ENCODE data around the gene IPO11.
"Not testable (repeated sequence)": the region's sequence is repeated elsewhere in the genome, so short reads cannot be mapped to it uniquely, and the experiment has no call there.

IPO11 gene

GRCh38 chr5:62649476-62650113, 237.0 kb downstream of the IPO11 start:
- Histone ChIP-seq H3K4me1 (ENCODE audit: control insufficient read depth, insufficient read depth, low read length) (no peaks in the 10 kb centered on the region), H3K36me3 (ENCODE audit: control insufficient read depth, insufficient read depth, low read length) (no peaks in the 10 kb centered on the region), H3K27ac (ENCODE audit: low read depth, low read length) (no peak overlapping the region), H3K27me3 (ENCODE audit: control insufficient read depth, insufficient read depth, low read length) (no peaks in the 10 kb centered on the region), H3K4me3 (ENCODE audit: low read length) (no peak overlapping the region), H3K9ac (ENCODE audit: low read length) (no peak overlapping the region)

- Histone ChIP-seq H3K27me3 (ENCODE audit: control insufficient read depth, insufficient read depth, low read length) (no peaks in the 10 kb centered on the region), H3K4me3 (ENCODE audit: low read length) (no peak overlapping the region), H3K4me1 (ENCODE audit: control insufficient read depth, insufficient read depth, low read length) (no peaks in the 10 kb centered on the region), H3K36me3 (ENCODE audit: control insufficient read depth, insufficient read depth, low read length) (no peaks in the 10 kb centered on the region), H3K27ac (ENCODE audit: low read depth, low read length) (no peak overlapping the region), H3K9ac (ENCODE audit: low read length) (no peak overlapping the region)
Measured at GRCh38 chr5:62650197-62650596, 237.6 kb downstream of the IPO11 start.

- H3K27me3 ChIP-seq (ENCODE audit: control insufficient read depth, insufficient read depth, low read length), result no peaks in the 10 kb centered on the region
- H3K9ac ChIP-seq (ENCODE audit: low read length), result no peak overlapping the region
- H3K4me3 ChIP-seq (ENCODE audit: low read length), result no peak overlapping the region
- H3K27ac ChIP-seq (ENCODE audit: low read depth, low read length), result no peak overlapping the region
- H3K36me3 ChIP-seq (ENCODE audit: control insufficient read depth, insufficient read depth, low read length), result no peaks in the 10 kb centered on the region
- H3K4me1 ChIP-seq (ENCODE audit: control insufficient read depth, insufficient read depth, low read length), result no peaks in the 10 kb centered on the region
Measured at GRCh38 chr5:62652225-62652624, 239.7 kb downstream of the IPO11 start.

GRCh38 chr5:62653001-62653863, 240.7 kb downstream of the IPO11 start:
- Histone ChIP-seq H3K4me1 (ENCODE audit: control insufficient read depth, insufficient read depth, low read length) (no peaks in the 10 kb centered on the region), H3K27ac (ENCODE audit: low read depth, low read length) (no peak overlapping the region), H3K4me3 (ENCODE audit: low read length) (no peak overlapping the region), H3K36me3 (ENCODE audit: control insufficient read depth, insufficient read depth, low read length) (no peaks in the 10 kb centered on the region), H3K27me3 (ENCODE audit: control insufficient read depth, insufficient read depth, low read length) (no peaks in the 10 kb centered on the region), H3K9ac (ENCODE audit: low read length) (no peak overlapping the region)

- no peaks in the 10 kb centered on the region for H3K27me3 ChIP-seq (ENCODE audit: control insufficient read depth, insufficient read depth, low read length)
- H3K36me3 ChIP-seq (ENCODE audit: control insufficient read depth, insufficient read depth, low read length), result no peaks in the 10 kb centered on the region
- no peak overlapping the region for H3K4me3 ChIP-seq (ENCODE audit: low read length)
- H3K9ac ChIP-seq (ENCODE audit: low read length), result no peak overlapping the region
- no peaks in the 10 kb centered on the region for H3K4me1 ChIP-seq (ENCODE audit: control insufficient read depth, insufficient read depth, low read length)
- no peak overlapping the region for H3K27ac ChIP-seq (ENCODE audit: low read depth, low read length)
Measured at GRCh38 chr5:62653864-62654575, 241.5 kb downstream of the IPO11 start.

GRCh38 chr5:62657772-62658171, 245.2 kb downstream of the IPO11 start:
- H3K27ac ChIP-seq (ENCODE audit: low read depth, low read length); H3K4me3 ChIP-seq (ENCODE audit: low read length); H3K9ac ChIP-seq (ENCODE audit: low read length); H3K4me1 ChIP-seq (ENCODE audit: control insufficient read depth, insufficient read depth, low read length); H3K36me3 ChIP-seq (ENCODE audit: control insufficient read depth, insufficient read depth, low read length); H3K27me3 ChIP-seq (ENCODE audit: control insufficient read depth, insufficient read depth, low read length): not testable (repeated sequence)

GRCh38 chr5:62661126-62661525, 248.6 kb downstream of the IPO11 start:
- H3K27me3 ChIP-seq (ENCODE audit: control insufficient read depth, insufficient read depth, low read length), result no peaks in the 10 kb centered on the region
- no peaks in the 10 kb centered on the region for H3K4me1 ChIP-seq (ENCODE audit: control insufficient read depth, insufficient read depth, low read length)
- H3K4me3 ChIP-seq (ENCODE audit: low read length), result no peak overlapping the region
- no peaks in the 10 kb centered on the region for H3K36me3 ChIP-seq (ENCODE audit: control insufficient read depth, insufficient read depth, low read length)
- no peak overlapping the region for H3K9ac ChIP-seq (ENCODE audit: low read length)
- H3K27ac ChIP-seq (ENCODE audit: low read depth, low read length), result no peak overlapping the region

GRCh38 chr5:62662521-62662920, 250.0 kb downstream of the IPO11 start:
- H3K4me1 ChIP-seq (ENCODE audit: control insufficient read depth, insufficient read depth, low read length), result no peaks in the 10 kb centered on the region
- H3K27ac ChIP-seq (ENCODE audit: low read depth, low read length), result no peak overlapping the region
- H3K9ac ChIP-seq (ENCODE audit: low read length), result no peak overlapping the region
- no peaks in the 10 kb centered on the region for H3K27me3 ChIP-seq (ENCODE audit: control insufficient read depth, insufficient read depth, low read length)
- no peaks in the 10 kb centered on the region for H3K36me3 ChIP-seq (ENCODE audit: control insufficient read depth, insufficient read depth, low read length)
- H3K4me3 ChIP-seq (ENCODE audit: low read length), result no peak overlapping the region

- Histone ChIP-seq H3K4me3 (ENCODE audit: low read length) (no peak overlapping the region), H3K27ac (ENCODE audit: low read depth, low read length) (no peak overlapping the region), H3K4me1 (ENCODE audit: control insufficient read depth, insufficient read depth, low read length) (no peaks in the 10 kb centered on the region), H3K9ac (ENCODE audit: low read length) (no peak overlapping the region), H3K27me3 (ENCODE audit: control insufficient read depth, insufficient read depth, low read length) (no peaks in the 10 kb centered on the region), H3K36me3 (ENCODE audit: control insufficient read depth, insufficient read depth, low read length) (no peaks in the 10 kb centered on the region)
Measured at GRCh38 chr5:62671479-62671878, 258.9 kb downstream of the IPO11 start.

- not testable (repeated sequence) for H3K27ac ChIP-seq (ENCODE audit: low read depth, low read length); H3K4me1 ChIP-seq (ENCODE audit: control insufficient read depth, insufficient read depth, low read length); H3K4me3 ChIP-seq (ENCODE audit: low read length); H3K27me3 ChIP-seq (ENCODE audit: control insufficient read depth, insufficient read depth, low read length); H3K9ac ChIP-seq (ENCODE audit: low read length); H3K36me3 ChIP-seq (ENCODE audit: control insufficient read depth, insufficient read depth, low read length)
Measured at GRCh38 chr5:62676596-62676995, 264.0 kb downstream of the IPO11 start.

Data from rectal smooth muscle tissue (tissue), 1 donor.